HG03097 (cell line): ENCODE data around the gene EEIG2.
A peak's percentile ranks its signal among the peaks of the same experiment; 100 is the strongest.
"Not testable (repeated sequence)": the region's sequence is repeated elsewhere in the genome, so short reads cannot be mapped to it uniquely, and the experiment has no call there.

Experiments used
- ATAC-seq: cut with Tn5 transposase; IDR thresholded peaks from one replicate; pipeline ENCODE4 v1.9.1; 2021; ENCODE audit not compliant: unreplicated experiment, low FRiP score

The EEIG2 gene

DNA sequence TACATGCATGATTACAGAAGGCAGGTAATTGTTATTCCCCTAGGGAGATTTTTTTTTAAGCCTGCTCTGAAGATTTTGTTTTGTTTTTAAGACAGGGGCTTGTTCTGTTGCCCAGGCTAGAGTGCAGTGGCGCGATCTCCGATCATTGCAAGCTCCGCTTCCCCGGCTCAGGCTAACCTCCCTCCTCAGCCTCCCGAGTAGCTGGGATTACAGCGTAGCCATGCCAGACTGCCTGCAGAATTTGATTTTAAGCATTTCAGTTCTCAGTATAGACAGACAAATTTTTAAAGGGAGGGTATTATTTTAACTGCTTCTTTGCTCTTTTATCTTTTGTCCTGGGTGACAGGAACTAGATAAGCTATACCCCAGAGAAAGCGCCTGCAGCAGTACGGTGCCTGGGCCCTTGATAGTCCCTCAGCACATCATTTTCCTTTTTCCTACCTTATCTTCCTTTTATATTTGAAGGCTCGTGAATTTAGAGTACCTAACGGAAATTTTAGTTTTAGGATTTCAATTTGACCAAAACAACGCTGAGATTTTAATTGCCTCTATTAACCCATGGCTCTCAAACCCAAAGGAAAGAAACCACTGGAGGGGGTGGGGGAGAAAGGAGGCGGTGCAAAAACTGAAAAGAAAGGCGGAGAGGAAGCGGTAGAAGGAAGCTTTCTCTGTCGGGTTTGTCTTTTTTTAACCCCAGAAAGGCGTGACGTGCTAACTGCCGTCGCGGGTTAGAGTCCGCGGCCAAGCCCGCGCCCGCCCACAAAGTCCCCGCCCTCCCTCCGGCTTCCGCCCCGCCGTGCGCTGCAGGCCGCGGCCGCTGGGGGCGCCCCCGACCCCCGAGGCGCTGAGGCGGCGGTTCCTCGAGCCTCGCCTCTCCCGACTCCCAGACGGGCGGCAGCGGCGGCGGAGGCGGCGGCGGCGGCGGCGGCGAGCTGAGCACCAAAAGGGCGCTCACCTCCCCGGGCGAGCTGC, at the start of gene EEIG2:
TSS of gene EEIG2 (plus strand) at position 886 of the 972 bp plus-strand sequence. CDS start 329 bp downstream, outside the sequence.
- ATAC-seq = peak; percentile 84

DNA sequence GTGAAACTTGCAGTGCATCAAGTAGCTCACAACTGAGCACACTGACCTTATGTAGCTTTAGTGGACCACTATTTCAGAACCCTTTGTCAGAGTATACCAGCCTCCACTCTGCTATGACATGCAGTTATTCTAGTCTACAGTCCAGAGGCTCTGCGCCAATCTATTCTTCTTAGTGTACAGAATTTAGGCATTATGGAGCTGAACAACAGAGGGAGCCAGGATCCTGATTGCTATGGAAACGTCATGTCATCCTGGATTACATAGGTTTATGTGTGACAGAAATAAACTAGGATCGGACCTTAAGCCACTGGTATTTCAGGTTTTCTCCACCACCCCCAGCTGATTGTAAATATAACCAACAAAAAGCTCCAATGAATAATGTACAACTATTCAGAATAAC, 48.1 kb upstream of the EEIG2 start:
- no peak for ATAC-seq

DNA sequence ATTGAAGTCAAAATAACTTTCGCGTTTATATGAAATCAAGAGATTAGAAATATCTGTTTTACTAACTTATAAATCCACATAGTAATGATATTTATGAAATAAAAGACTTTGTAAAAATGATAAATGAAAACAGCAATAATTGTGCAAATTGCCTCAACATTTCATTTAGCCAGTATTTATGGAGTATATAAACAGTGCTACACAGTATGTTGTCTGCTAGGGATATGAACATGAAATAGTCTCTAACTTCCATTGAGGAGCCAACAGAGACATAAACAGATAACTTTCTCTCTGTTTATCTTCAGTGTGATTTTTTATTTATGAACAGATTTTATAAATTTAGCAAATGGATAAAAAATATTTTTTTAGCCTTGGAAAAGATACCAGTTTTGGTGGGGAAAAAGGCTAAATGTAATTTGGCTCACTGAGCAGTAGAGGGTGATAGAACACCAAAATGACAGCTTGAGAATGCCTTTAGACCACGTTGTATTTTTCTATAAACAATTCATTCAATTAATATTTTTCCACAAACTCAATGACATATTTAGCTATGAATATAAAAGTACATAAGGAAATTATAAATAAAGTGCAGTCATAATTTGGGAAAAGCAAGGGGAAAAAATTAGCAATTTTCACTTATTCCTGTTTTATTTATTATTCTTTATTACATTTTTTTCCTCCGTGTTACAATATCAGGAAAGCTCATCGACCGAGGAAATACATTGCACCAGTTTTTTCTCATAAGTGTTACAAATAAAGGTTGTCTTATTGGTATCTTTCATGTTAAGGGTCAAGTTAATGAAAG, 47.5 kb upstream of the EEIG2 start:
- no peak for ATAC-seq

GRCh38 chr1:108513044-108513415, 46.9 kb upstream of the EEIG2 start:
- no peak for ATAC-seq

DNA sequence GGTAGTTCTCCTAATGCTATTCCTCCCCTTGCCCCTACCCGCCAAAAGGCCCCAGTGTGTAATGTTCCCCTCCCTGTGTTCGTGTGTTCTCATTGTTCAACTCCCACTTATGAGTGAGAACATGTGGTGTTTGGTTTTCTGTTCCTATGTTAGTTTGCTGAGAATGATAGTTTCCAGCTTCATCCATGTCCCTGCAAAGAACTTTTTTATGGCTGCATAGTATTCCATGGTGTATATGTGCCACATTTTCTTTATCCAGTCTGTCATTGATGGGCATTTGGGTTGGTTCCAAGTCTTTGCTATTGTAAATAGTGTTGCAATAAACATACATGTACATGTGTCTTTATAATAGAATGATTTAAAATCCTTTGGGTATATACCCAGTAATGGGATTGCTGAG, 46.0 kb upstream of the EEIG2 start:
- ATAC-seq = not testable (repeated sequence)

DNA sequence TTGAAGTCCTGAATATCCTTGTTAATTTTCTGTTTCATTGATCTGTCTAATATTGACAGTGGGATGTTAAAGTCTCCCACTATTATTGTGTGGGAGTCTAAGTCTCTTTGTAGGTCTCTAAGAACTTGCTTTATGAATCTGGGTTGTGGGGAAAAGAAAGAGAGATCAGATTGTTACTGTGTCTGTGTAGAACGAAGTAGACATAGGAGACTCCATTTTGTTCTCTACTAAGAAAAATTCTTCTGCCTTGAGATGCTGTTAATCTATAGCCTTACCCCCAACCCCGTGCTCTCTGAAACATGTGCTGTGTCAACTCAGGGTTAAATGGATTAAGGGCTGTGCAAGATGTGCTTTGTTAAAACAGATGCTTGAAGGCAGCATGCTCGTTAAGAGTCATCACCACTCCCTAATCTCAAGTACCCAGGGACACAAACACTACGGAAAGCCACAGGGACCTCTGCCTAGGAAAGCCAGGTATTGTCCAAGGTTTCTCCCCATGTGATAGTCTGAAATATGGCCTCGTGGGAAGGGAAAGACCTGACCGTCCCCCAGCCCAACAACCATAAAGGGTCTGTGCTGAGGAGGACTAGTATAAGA, 42.5 kb upstream of the EEIG2 start:
- ATAC-seq = not testable (repeated sequence)

GRCh38 chr1:108521990-108522393, 37.9 kb upstream of the EEIG2 start:
- no peak for ATAC-seq

DNA sequence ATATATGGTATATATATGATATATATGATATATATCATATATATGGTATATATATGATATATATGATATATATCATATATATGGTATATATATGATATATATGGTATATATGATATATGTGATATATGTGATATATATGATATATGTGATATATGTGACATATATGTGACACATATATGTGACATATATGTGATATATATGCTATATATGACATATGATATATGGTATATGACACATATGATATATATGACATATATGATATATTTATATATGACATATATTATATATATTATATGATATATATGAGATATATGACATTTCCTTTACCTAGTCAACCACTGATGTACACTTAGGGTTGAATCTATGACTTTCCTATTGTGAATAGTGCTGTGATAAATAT, 36.1 kb upstream of the EEIG2 start:
- ATAC-seq = no peak

DNA sequence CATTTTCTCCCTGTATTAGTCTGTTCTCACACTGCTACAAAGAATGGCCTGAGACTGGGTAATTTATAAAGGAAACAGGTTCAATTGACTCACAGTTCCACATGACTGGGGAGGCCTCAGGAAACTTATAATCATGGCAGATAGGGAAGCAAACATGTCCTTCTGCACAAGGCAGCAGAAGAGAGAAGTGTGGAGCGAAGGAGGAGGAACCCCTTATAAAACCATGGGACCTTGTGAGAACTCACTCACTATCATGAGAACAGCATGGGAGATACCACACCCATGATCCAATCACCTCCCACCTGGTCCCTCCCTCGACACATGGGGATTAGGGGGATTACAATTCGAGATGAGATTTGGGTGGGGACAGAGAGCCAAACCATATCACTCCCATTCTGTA, 35.2 kb upstream of the EEIG2 start:
- ATAC-seq = no peak

GRCh38 chr1:108527135-108527534, 32.8 kb upstream of the EEIG2 start:
- ATAC-seq = no peak

- no peak for ATAC-seq
These were observed 32.1 kb upstream of the EEIG2 start for GRCh38 chr1:108527837-108528236.

- no peak for ATAC-seq
These were observed 28.5 kb upstream of the EEIG2 start for GRCh38 chr1:108531444-108531843.

DNA sequence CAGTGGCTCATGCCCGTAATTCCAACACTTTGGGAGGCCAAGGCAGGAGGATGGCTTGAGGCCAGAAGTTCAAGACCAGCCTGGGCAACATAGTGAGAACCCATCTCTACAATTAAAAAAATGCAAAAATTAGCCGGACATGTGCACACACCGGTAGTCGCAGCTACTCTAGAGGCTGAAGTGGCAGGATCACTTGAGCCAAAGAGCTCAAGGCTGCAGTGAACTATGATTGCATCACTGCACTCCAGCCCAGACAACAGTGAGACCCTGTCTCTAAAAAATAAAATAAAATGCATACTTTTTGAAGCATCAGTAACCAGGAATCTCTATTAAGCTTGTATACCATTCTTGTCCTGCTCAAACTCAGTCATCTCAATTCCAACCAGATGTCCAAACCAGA, 27.2 kb upstream of the EEIG2 start:
- no peak for ATAC-seq

- no peak for ATAC-seq
These were observed 26.4 kb upstream of the EEIG2 start for GRCh38 chr1:108533351-108534083.

DNA sequence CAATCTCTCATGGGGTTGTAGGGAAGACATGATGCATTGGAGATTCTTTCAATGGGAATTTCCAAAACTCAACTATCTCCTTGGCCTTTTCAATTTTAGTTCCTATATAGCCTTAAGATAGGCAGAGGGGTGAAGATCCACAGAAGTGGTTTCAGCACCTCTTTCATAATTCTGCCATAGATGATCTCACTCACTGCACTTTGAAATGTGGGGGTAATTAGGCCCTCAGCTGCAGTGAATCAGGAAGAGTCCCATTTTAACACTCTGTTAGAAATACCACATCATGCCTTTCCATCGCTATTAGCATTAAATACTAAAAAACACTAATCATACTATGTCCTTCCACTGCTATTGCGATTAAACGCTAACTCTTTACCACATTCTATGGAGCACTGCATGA, 25.1 kb upstream of the EEIG2 start:
- no peak for ATAC-seq

GRCh38 chr1:108535315-108535897, 24.5 kb upstream of the EEIG2 start:
- not testable (repeated sequence) for ATAC-seq

DNA sequence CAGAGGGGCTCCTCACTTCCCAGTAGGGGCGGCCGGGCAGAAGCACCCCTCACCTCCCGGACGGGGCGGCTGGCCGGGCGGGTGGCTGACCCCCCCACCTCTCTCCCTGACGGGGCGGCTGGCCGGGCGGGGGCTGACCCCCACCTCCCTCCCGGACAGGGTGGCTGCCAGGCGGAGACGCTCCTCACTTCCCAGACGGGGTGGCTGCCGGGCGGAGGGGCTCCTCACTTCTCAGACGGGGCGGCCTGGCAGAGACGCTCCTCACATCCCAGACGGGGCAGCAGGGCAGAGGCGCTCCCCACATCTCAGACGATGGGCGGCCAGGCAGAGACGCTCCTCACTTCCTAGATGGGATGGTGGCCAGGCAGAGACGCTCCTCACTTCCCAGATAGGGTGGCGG, 23.9 kb upstream of the EEIG2 start:
- not testable (repeated sequence) for ATAC-seq

- not testable (repeated sequence) for ATAC-seq
These were observed 23.1 kb upstream of the EEIG2 start for GRCh38 chr1:108536791-108537190.

DNA sequence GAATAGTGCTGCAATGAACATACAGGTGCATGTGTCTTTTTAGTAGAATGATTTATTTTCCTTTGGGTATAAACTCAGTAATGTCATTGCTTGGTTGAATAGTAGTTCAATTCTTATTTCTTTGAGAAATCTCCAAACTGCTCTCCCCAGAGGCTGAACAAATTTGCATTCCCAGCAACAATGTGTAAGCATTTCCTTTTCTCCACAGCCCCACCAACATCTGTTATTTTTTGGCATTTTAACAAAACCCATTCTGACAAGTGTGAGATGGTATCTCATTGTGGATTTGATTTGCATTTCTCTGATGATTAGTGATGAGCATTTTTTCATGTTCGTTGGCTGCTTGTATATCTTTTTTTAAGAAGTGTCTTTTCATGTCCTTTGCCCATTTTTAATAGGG, 21.9 kb upstream of the EEIG2 start:
- no peak for ATAC-seq

DNA sequence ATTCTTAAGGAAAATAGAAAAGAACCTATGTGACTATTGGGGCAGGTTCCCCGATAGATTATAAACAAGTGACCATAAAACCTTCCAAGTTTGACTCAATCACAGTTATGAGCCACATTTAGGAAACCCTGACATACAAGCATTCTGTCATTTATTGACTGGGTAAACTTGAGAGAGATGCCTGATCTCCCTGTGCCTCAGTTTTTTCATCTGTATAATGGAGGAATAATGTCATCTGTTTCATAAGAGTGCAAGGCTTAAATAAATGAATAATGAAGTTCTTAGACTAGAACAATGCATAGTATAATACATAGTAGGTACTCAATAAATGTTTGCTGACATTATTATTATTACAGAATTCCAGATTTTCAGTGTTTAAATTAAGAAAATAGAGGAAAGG, 18.9 kb upstream of the EEIG2 start:
- ATAC-seq = no peak
